ENCODE measurements around the gene NFKBIL1.
"Not testable (repeated sequence)": the region's sequence is repeated elsewhere in the genome, so short reads cannot be mapped to it uniquely, and the experiment has no call there.

NFKBIL1 gene

GRCh38 chr6:31535538-31536324, 11.7 kb upstream of the NFKBIL1 start:
- DNase-seq = no peak

DNA sequence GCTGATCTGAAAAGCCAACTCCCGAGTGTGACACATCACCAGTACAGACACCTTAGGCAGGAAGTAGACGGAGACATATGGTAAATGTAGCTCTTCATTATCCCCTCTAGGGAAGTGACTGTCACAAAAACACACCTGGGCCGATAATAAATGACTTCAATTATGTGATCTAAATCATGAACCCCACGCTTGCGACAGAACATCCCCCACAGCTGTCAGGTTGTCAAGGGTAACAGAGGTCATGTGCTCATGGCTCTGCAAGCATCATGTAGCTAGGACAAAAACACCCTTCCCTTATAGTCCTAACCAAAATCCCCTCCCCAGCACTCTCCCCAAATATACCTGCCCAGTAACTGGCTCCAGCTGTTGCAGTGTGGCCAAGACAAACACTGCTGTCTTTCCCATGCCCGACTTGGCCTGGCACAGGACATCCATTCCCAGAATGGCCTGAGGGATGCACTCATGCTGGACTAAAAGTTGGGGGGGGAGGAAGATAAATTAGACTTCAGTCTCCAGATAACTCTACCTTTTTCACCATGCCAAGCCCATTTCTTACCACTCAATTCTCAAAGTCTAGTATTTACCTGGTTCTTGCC, 8.5 kb upstream of the NFKBIL1 start:
- DNase-seq = no peak

DNA sequence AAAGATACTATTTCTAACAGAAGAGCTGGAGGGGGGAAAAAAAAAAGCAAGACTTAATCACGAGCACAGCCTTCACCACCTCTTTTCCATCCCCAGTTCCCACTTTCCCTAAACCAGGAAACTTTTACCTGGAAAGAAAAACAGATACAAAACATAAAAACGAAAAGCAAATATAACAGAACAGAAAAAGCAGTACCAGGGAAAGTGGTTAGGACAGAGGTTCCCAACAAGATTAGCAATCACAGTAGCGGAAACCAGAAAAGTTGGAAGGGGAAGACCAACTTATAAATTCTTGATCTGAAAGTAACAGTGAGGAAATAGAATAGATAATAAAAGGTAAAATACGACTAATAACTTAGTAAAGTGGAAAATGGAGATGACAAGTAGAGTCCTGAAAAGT, 6.8 kb upstream of the NFKBIL1 start:
- DNase-seq = no peak

DNA sequence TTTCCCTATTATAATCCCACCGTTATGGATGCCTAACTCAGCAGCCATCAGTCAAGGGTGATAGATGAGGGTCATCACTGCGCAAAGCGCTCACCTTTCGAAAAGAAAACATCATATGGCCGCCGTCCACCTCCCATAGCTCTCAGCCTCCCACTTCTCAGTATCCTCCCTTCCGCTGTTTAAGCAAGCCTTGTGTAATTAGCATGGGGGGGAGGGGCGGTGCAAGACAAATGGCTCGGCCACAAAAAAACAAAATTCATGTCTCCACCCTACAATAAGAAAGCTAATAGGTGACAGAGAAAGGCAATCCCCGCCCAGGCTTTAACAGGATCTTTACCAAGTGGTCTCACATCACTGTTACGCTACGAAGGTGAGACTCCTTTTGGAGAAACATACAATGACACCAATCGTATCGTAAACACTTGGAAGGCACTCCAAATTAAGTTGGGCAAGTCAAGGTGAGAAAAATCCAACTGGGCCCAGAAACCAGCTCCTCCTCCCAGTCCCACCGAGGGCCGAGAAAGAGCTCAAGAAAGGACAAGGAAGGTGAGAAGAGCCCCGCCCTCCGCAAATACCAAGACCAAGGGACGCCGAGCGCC, 6.2 kb upstream of the NFKBIL1 start:
- DNase-seq = peak; percentile 46

- DNase-seq = peak; percentile 97
Measured at GRCh38 chr6:31541658-31542521, 5.5 kb upstream of the NFKBIL1 start, which contains the start of gene DDX39B. Gene DDX39B (minus strand): TSS chr6:31542003. CDS start chr6:31540532, 1,471 bp downstream.

DNA sequence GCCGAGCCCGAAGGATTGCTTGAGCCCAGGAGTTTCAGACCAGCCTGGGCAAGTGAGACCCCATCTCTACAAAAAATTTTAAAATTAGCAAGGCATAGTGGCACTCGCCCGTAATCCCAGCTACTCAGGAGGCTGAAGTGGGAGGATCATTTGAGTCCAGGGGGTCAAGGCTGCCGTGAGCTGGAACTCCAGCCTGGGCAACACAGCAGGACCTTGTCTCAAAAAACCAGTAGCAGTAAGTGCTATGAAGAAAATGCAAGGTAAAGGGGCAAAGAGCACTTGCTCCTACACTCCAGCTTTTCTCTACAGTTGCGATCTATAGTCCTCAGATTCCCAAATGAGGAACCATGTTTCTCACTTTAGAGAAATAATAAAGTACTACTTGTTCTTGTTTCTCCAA, 3.8 kb upstream of the NFKBIL1 start:
- DNase-seq = no peak

- no peak for DNase-seq
Measured at GRCh38 chr6:31544676-31545075, 2.7 kb upstream of the NFKBIL1 start.

GRCh38 chr6:31545291-31545690, 2.1 kb upstream of the NFKBIL1 start:
- no peak for DNase-seq

- peak; percentile 94 for DNase-seq
Measured at GRCh38 chr6:31546339-31546957, 960 bp upstream of the NFKBIL1 start, which contains the start of gene ATP6V1G2. Gene ATP6V1G2 (minus strand): TSS chr6:31546608. CDS start chr6:31546559, 49 bp downstream.

- no peak for DNase-seq
Measured at GRCh38 chr6:31547727-31548543, 527 bp downstream of the NFKBIL1 start.

- DNase-seq = no peak
Measured at GRCh38 chr6:31548544-31548873, 1.1 kb downstream of the NFKBIL1 start.

DNA sequence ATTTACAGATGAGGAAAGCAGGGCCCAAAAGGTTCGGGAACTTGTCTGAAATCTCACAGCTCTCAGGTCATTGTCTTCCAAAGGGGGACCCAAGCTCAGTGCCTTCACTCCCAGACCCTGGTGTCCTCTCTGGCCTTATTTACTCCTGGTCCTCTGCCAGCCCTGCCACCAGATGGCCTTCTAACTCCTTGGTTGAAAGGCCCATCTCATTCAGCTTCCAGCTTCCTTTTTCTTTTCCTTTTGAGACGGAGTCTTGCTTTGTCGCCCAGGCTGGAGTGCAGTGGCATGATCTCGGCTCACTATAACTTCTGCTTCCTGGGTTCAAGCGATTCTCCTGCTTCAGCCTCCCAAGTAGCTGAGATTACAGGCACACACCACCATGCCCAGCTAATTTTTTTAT, 4.0 kb downstream of the NFKBIL1 start:
- DNase-seq = not testable (repeated sequence)

GRCh38 chr6:31556307-31556706, 8.9 kb downstream of the NFKBIL1 start:
- no peak for DNase-seq

GRCh38 chr6:31557443-31558317, 10.3 kb downstream of the NFKBIL1 start:
- DNase-seq = no peak

DNA sequence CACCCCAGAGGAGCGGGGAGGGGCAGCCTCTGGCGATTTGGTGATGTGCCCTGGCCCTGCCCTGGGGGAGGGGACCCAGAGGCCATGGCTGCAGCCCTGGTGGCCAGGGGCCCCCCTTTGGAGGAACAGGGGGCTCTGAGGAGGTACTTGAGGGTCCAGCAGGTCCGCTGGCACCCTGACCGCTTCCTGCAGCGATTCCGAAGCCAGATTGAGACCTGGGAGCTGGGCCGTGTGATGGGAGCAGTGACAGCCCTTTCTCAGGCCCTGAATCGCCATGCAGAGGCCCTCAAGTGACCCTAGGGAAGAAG, 10.9 kb downstream of the NFKBIL1 start:
- DNase-seq = no peak

DNA sequence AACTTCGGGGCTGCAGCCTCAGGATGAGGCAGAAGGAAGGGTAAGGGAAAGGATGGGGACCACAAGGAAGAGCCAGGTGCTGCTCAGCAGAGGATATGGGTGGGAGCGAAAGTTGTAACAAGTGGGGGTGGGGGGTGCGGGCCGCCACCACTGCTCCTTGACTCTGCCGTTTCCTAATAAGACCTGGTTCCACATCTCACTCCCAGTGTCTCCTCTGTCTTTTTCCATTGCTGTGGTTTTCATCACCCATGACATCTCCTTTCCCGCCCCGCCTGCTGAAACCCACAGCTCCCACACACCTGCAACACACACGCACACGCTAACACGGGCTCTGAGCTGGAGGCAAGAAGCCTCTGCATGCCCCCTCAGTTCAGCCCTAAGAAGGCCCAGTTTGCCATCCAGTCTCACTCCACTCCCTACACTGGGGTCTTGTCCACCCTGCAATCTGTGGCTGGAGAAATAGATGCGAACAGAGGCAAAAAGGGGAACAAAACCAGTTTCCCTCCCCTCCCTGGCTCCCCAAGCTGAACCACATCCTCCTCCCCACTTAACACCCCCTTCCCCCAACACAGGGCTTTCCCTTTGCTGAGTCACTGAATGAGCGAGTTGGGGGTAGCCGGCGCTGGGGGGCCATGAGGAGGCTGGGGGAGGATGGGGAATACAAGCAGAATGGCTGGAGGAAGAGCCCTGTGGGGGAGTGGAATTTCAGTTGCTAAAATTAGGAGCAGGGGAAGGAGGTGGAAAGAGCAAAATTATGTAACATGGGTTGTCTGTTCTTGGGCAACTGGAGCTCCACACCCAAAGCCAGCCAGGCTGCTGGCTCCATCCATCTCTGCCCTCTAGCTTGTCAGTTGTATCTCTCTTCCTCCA, 11.5 kb downstream of the NFKBIL1 start:
- DNase-seq = no peak

- DNase-seq = no peak
Measured at GRCh38 chr6:31559606-31559957, 12.2 kb downstream of the NFKBIL1 start.

DNA sequence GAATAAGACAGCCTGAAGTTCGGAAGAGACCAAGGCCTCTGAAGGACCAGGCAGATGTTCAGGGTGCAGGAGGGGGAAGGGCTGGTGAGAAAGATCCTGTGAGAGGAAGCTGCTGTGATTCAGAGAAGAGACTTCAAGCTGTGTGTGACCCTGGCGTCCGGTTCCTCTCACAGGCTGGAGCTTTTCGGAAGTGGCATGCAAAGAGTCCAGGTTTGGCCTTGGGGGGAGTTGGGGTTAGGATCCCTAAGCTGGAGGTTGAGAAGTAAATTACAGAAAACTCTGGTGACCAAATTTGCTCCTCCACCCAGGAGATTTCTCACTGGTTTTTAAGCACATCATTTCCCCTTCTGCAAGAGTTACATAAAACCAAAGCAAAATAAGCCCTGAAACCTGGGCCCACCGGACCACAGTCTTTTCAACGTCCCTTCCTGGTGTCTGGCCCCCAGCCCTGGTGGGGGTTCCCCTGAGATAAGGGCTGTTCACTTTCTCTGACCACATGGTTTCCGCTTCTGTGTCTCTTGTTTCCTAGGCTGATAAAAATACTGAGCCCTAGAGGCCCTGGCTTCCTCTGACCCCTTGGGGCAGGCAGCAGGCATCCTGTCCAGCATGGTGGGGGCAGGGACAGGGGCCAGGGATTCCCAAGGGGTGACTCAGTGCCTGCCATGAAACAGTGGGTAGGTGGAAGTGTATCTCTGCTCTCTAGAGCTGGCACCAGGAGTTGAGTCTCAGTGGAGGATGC, 12.7 kb downstream of the NFKBIL1 start:
- DNase-seq = no peak

- DNase-seq = no peak
Measured at GRCh38 chr6:31560697-31561058, 13.3 kb downstream of the NFKBIL1 start.
